NT2/D1 (cell line): ENCODE measurements around the gene SPHKAP.

ENCODE experiments used
- YY1 ChIP-seq: IDR thresholded peaks from 2 replicates; pipeline ENCODE4 v1.6.1; 2011; ENCODE audit not compliant: insufficient read length, insufficient read depth
- ZNF274 ChIP-seq: IDR thresholded peaks from 2 replicates; pipeline ENCODE4 v1.6.1; 2011; ENCODE audit warnings: mild to moderate bottlenecking, low read depth, low read length

GRCh38 chr2:228126401-228126800 is 55.1 kb downstream of the SPHKAP start:
- TF ChIP-seq YY1 (no peak), ZNF274 (no peak)
